IPS-18c (cell line): ENCODE results near the gene KIF5C.

Experiments
- H3K4me3 ChIP-seq: 2 replicates; pipeline ENCODE4 v1.7.0; 2013; ENCODE audit warnings: low read depth, mild to moderate bottlenecking, low read length, moderate library complexity; ENCODE audit not compliant: insufficient read depth
- H3K9me3 ChIP-seq: one replicate; pipeline ENCODE4 v1.6.1; 2013; ENCODE audit warnings: mild to moderate bottlenecking, low read length, moderate library complexity; ENCODE audit not compliant: control insufficient read depth, insufficient read depth

The KIF5C gene

GRCh38 chr2:148939271-148939670, 64.2 kb downstream of the KIF5C start:
- Histone ChIP-seq H3K9me3 (no peaks in the 10 kb centered on the region), H3K4me3 (no peak overlapping the region)

GRCh38 chr2:148943097-148943496, 68.1 kb downstream of the KIF5C start:
- no peak overlapping the region for H3K4me3 ChIP-seq
- no peaks in the 10 kb centered on the region for H3K9me3 ChIP-seq

GRCh38 chr2:148944536-148944935, 69.5 kb downstream of the KIF5C start:
- no peaks in the 10 kb centered on the region for H3K9me3 ChIP-seq
- no peak overlapping the region for H3K4me3 ChIP-seq

- no peaks in the 10 kb centered on the region for H3K9me3 ChIP-seq
- H3K4me3 ChIP-seq, result no peak overlapping the region
These were observed 72.3 kb downstream of the KIF5C start for GRCh38 chr2:148947299-148947698.

- no peak overlapping the region for H3K4me3 ChIP-seq
- H3K9me3 ChIP-seq, result no peaks in the 10 kb centered on the region
These were observed 73.8 kb downstream of the KIF5C start for GRCh38 chr2:148948868-148949267.

- Histone ChIP-seq H3K4me3 (no peak overlapping the region), H3K9me3 (no peaks in the 10 kb centered on the region)
These were observed 74.3 kb downstream of the KIF5C start for GRCh38 chr2:148949348-148949747.

GRCh38 chr2:148952621-148953020, 77.6 kb downstream of the KIF5C start:
- no peaks in the 10 kb centered on the region for H3K9me3 ChIP-seq
- H3K4me3 ChIP-seq, result no peak overlapping the region

- H3K9me3 ChIP-seq, result no peaks in the 10 kb centered on the region
These were observed 78.4 kb downstream of the KIF5C start for GRCh38 chr2:148953426-148953825.

GRCh38 chr2:148954536-148954935, 79.5 kb downstream of the KIF5C start:
- Histone ChIP-seq H3K9me3 (no peaks in the 10 kb centered on the region), H3K4me3 (no peak overlapping the region)

More at GRCh38 chr2:148953426-148953825, 78.4 kb downstream of the KIF5C start:
- no peak overlapping the region for H3K4me3 ChIP-seq

GRCh38 chr2:148955798-148956197, 80.8 kb downstream of the KIF5C start:
- no peak overlapping the region for H3K4me3 ChIP-seq
- H3K9me3 ChIP-seq, result no peaks in the 10 kb centered on the region

- Histone ChIP-seq H3K4me3 (no peak overlapping the region), H3K9me3 (no peaks in the 10 kb centered on the region)
These were observed 82.0 kb downstream of the KIF5C start for GRCh38 chr2:148957023-148957422.

- H3K4me3 ChIP-seq, result no peak overlapping the region
- H3K9me3 ChIP-seq, result no peaks in the 10 kb centered on the region
These were observed 84.7 kb downstream of the KIF5C start for GRCh38 chr2:148959745-148960144.

GRCh38 chr2:148960483-148960882, 85.5 kb downstream of the KIF5C start:
- no peaks in the 10 kb centered on the region for H3K9me3 ChIP-seq
- no peak overlapping the region for H3K4me3 ChIP-seq

- Histone ChIP-seq H3K9me3 (no peaks in the 10 kb centered on the region), H3K4me3 (no peak overlapping the region)
These were observed 88.4 kb downstream of the KIF5C start for GRCh38 chr2:148963461-148963860.

GRCh38 chr2:148965623-148966437, 90.8 kb downstream of the KIF5C start:
- no peak overlapping the region for H3K4me3 ChIP-seq
- H3K9me3 ChIP-seq, result no peaks in the 10 kb centered on the region

- H3K4me3 ChIP-seq, result no peak overlapping the region
- H3K9me3 ChIP-seq, result no peaks in the 10 kb centered on the region
These were observed 91.4 kb downstream of the KIF5C start for GRCh38 chr2:148966438-148966758.

GRCh38 chr2:148967056-148967455, 92.0 kb downstream of the KIF5C start:
- no peaks in the 10 kb centered on the region for H3K9me3 ChIP-seq
- no peak overlapping the region for H3K4me3 ChIP-seq

GRCh38 chr2:148967578-148967977, 92.6 kb downstream of the KIF5C start:
- Histone ChIP-seq H3K9me3 (no peaks in the 10 kb centered on the region), H3K4me3 (no peak overlapping the region)

GRCh38 chr2:148968301-148968700, 93.3 kb downstream of the KIF5C start:
- H3K4me3 ChIP-seq, result no peak overlapping the region
- no peaks in the 10 kb centered on the region for H3K9me3 ChIP-seq
